Measurements from ENCODE around the gene AMH.

The AMH gene

DNA sequence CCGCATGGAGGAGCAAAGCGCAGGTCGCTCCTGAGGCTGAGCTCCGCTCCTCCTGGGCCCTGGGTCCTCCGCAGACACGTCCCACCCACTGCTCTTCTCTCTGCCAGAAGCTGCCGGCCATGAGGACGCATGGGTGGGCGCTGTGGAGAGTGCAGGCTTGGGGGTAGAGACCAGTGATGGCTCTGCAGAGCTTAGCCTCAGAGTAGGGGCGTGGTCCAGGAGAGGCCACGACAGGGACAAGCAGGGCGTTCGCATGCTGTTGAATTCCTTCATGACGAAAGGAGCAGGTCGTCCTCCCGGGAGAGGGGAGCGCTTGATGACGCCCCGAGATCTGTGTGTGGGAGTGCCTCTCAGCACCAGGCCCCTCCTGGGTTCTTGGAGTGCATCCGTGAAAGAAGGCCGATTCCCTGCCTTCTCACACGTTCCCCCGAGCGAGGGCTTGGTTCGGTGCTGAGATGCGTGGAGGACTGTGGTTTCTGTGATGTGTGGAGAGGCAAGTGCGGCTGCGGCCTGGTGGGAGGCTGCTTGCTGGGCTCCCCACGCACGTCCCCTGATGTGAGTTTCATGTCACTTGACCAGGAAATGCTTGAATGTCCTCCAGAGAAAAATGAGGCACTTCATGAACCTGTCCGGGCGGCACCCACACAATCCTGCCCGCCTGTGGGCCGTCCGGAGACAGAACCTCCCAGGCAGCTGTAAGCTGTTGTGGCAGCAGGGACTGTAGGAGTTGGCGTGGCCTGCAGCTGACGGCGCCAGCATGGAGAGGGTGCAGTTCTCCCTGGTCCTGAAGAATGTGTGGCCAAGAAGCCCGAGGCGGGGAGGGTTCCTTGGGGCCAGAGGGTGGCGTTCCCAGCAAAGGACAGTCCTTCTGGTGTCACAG is 8.0 kb upstream of the AMH start:
- FAIRE-seq: no peak

DNA sequence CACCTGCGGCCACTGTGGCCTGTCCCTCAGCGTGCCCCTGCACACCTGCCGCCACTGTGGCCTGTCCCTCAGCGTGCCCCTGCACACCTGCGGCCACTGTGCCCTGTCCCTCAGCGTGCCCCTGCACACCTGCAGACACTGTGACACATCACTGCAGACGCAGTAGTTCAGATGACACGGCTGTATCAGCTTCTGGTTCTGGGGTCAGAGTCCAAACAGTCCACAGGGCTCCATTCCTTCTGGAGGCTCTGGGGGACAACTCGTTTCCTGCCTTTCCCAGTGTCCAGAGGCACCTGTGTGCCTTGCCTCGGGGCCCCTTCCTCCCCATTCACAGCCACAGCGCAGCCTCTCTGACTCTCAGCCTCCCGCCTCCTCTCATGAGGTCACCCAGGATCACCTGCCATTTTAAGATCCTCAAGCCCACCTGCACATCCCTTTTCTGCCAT is 7.0 kb upstream of the AMH start:
- no peak for FAIRE-seq
- no peak for DNase-seq (ENCODE audit: insufficient read length, low spot score)
- no peak for TF ChIP-seq POLR2AphosphoS5 (IDR thresholded peaks at IDR 0.05; ENCODE audit: low read depth, low read length)

More for the DNA sequence above, 8.0 kb upstream of the AMH start:
- DNase-seq (ENCODE audit: insufficient read length, low spot score): no peak
- TF ChIP-seq POU2F2 (IDR thresholded peaks at IDR 0.05; ENCODE audit: low read depth, low read length) (no peak), TAF1 (IDR thresholded peaks at IDR 0.05; ENCODE audit: low read depth, low read length) (no peak), SPI1 (IDR thresholded peaks at IDR 0.05; ENCODE audit: low read depth, low read length) (no peak), POLR2A (IDR thresholded peaks at IDR 0.05; ENCODE audit: low read depth, low read length) (no peak), PAX5 (IDR thresholded peaks at IDR 0.05; ENCODE audit: insufficient read depth, low read length, severe bottlenecking) (no peak), POLR2AphosphoS5 (IDR thresholded peaks at IDR 0.05; ENCODE audit: low read depth, low read length) (no peak)

DNA sequence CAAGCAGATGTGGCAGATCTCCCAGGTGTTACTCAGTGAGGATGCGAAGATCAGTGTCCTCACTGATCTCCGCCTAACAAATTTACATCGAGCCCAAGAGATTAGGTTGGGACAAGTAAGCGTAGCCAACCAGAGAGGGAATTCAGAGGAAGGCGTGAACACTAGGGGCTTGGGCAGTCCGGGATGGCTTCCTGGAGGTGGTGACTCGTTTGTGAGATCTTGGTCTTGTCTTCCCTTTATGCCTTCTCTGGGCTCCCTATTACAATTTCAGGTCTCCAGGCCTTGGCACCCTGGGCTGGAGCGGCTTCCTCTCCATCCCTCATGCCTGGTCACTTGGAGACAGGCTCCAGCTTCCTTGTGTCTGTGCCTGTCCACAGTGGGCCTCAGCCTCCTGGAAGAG is 6.3 kb upstream of the AMH start:
- FAIRE-seq (no peak), DNase-seq (ENCODE audit: insufficient read length, low spot score) (no peak)
- TF ChIP-seq TAF1 (IDR thresholded peaks at IDR 0.05; ENCODE audit: low read depth, low read length) (no peak), SPI1 (IDR thresholded peaks at IDR 0.05; ENCODE audit: low read depth, low read length) (no peak), PAX5 (IDR thresholded peaks at IDR 0.05; ENCODE audit: insufficient read depth, low read length, severe bottlenecking) (no peak), POLR2AphosphoS5 (IDR thresholded peaks at IDR 0.05; ENCODE audit: low read depth, low read length) (no peak), POLR2A (IDR thresholded peaks at IDR 0.05; ENCODE audit: low read depth, low read length) (no peak), POU2F2 (IDR thresholded peaks at IDR 0.05; ENCODE audit: low read depth, low read length) (no peak)

DNA sequence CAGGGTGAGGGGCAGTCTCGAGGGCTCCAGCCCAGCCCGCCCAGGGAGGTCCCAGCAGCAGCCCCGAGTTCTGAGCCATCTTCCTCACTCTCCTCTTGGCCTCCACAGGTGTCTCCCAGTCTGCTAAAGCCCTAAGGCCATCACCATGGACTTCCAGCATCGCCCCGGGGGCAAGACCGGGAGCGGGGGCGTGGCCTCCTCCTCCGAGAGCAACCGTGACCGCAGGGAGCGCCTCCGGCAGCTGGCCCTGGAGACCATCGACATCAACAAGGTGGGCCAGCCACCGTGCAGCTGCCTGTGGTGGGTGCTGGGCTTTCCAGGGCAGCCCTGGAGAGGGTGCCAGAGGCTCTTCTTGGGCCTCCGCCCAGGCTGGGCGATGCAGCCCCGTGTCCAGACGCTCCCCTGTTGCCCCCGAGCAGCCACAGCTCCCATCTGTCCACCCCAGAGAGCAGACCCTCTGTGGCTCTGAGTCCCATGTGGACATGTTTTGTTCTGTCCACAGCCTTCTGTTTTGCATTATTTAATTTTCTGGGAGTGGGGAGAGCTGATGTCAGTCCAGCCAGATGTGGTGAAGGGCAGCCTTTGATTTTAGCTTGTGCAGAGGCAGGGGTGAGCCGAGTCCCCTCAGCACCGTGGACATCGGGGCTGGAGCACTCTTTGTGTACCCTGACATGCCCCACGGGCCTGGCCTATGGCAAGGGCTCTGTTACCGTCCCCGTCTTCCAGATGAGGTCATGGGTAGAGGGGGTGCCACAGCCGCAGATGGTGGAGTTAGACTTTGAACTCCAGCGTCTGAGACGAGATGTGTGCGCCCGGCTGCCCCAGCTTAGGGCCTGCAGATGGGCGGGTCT is 5.6 kb upstream of the AMH start:
- FAIRE-seq (no peak), DNase-seq (ENCODE audit: insufficient read length, low spot score) (no peak)
- TF ChIP-seq POLR2AphosphoS5 (IDR thresholded peaks at IDR 0.05; ENCODE audit: low read depth, low read length) (no peak), POLR2A (IDR thresholded peaks at IDR 0.05; ENCODE audit: low read depth, low read length) (no peak), PAX5 (IDR thresholded peaks at IDR 0.05; ENCODE audit: insufficient read depth, low read length, severe bottlenecking) (no peak), TAF1 (IDR thresholded peaks at IDR 0.05; ENCODE audit: low read depth, low read length) (no peak), SPI1 (IDR thresholded peaks at IDR 0.05; ENCODE audit: low read depth, low read length) (no peak), POU2F2 (IDR thresholded peaks at IDR 0.05; ENCODE audit: low read depth, low read length) (no peak)

DNA sequence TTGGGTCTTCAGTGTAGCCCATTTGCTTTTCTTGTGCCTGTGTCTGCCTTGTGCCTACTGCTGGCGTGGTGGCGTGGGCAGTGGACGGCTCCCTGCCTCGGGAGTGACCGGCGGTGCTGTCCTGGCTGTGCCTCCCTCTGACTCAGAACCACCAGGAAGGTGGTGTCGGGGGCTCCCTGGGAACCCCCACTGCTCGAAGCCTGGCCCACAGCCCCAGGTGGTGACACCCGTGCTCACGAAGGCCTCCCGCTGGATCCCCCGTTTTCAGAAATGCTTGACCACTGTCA is 5.1 kb upstream of the AMH start:
- TF ChIP-seq SPI1 (IDR thresholded peaks at IDR 0.05; ENCODE audit: low read depth, low read length) (no peak), PAX5 (IDR thresholded peaks at IDR 0.05; ENCODE audit: insufficient read depth, low read length, severe bottlenecking) (no peak)
- FAIRE-seq: no peak
- no peak for DNase-seq (ENCODE audit: insufficient read length, low spot score)

GRCh38 chr19:2244486-2244885 is 4.6 kb upstream of the AMH start:
- no peak for FAIRE-seq
- TF ChIP-seq TAF1 (IDR thresholded peaks at IDR 0.05; ENCODE audit: low read depth, low read length): no peak

DNA sequence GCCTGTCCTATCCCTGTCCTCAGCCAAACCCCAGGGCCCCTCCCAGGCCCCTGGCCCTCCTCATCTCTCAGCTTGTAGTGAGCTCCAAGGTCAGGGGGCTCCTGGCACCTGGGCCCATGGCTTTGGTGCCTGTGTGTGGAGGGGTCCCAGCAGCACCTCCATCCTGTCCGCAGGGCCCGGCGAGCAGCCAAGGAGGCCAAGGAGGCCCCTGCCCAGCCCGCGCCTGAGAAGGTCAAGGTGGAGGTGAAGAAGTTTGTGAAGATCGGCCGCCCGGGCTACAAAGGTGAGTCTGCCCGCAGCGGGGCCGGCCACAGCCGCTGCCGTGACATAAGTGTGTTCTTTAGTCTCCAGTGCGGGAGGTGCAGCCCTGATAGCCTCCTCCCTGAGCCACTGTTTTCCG is 3.9 kb upstream of the AMH start:
- DNase-seq (ENCODE audit: insufficient read length, low spot score): no peak
- no peak for FAIRE-seq
- no peak for TF ChIP-seq POLR2A (IDR thresholded peaks at IDR 0.05; ENCODE audit: low read depth, low read length)

More at GRCh38 chr19:2244486-2244885, 4.6 kb upstream of the AMH start:
- DNase-seq (ENCODE audit: insufficient read length, low spot score): no peak

- DNase-seq (ENCODE audit: insufficient read length, low spot score): no peak
- TF ChIP-seq POLR2AphosphoS5 (IDR thresholded peaks at IDR 0.05; ENCODE audit: low read depth, low read length) (no peak), POLR2A (IDR thresholded peaks at IDR 0.05; ENCODE audit: low read depth, low read length) (no peak), TAF1 (IDR thresholded peaks at IDR 0.05; ENCODE audit: low read depth, low read length) (no peak), PAX5 (IDR thresholded peaks at IDR 0.05; ENCODE audit: insufficient read depth, low read length, severe bottlenecking) (no peak), POU2F2 (IDR thresholded peaks at IDR 0.05; ENCODE audit: low read depth, low read length) (no peak), SPI1 (IDR thresholded peaks at IDR 0.05; ENCODE audit: low read depth, low read length) (no peak)
- FAIRE-seq: no peak
These were observed 3.0 kb upstream of the AMH start for GRCh38 chr19:2246014-2246620.

- FAIRE-seq (no peak), DNase-seq (ENCODE audit: insufficient read length, low spot score) (no peak)
- TF ChIP-seq SPI1 (IDR thresholded peaks at IDR 0.05; ENCODE audit: low read depth, low read length) (no peak), POU2F2 (IDR thresholded peaks at IDR 0.05; ENCODE audit: low read depth, low read length) (no peak), TAF1 (IDR thresholded peaks at IDR 0.05; ENCODE audit: low read depth, low read length) (no peak), PAX5 (IDR thresholded peaks at IDR 0.05; ENCODE audit: insufficient read depth, low read length, severe bottlenecking) (no peak)
These were observed 2.2 kb upstream of the AMH start for GRCh38 chr19:2246801-2247361.
